Panc1 (cell line): ENCODE results near the gene TEX51.

Experiments
- POLR2AphosphoS5 ChIP-seq: IDR thresholded peaks from 2 replicates; pipeline ENCODE4 v1.6.1; 2012; ENCODE audit warnings: mild to moderate bottlenecking, low read depth, low read length, moderate library complexity
- SIN3A ChIP-seq: IDR thresholded peaks from 2 replicates; pipeline ENCODE4 v1.6.1; 2012; ENCODE audit warnings: low read depth, mild to moderate bottlenecking, low read length, moderate library complexity, borderline replicate concordance; ENCODE audit not compliant: insufficient read depth
- TCF7L2 ChIP-seq: IDR thresholded peaks from 2 replicates; pipeline ENCODE4 v1.6.1; 2011; ENCODE audit warnings: mild to moderate bottlenecking, low read depth, low read length, inconsistent platforms
- TF ChIP-seq, protein P1 (sequence below): fragments of 450-650 bp; IDR thresholded peaks from 2 replicates; pipeline ENCODE4 v1.5.1; 2017; ENCODE audit warnings: mild to moderate bottlenecking
- TF ChIP-seq, protein P2 (sequence below), 2 experiments: IDR thresholded peaks; 2 replicates each; pipeline ENCODE4 v1.6.1; 2011 to 2012; ENCODE audit warnings: low read depth in 2 of 2, control low read depth in 1 of 2, low read length in 1 of 2, mild to moderate bottlenecking in 1 of 2, moderate library complexity in 1 of 2; ENCODE audit not compliant: insufficient read depth in 1 of 2

DNA sequence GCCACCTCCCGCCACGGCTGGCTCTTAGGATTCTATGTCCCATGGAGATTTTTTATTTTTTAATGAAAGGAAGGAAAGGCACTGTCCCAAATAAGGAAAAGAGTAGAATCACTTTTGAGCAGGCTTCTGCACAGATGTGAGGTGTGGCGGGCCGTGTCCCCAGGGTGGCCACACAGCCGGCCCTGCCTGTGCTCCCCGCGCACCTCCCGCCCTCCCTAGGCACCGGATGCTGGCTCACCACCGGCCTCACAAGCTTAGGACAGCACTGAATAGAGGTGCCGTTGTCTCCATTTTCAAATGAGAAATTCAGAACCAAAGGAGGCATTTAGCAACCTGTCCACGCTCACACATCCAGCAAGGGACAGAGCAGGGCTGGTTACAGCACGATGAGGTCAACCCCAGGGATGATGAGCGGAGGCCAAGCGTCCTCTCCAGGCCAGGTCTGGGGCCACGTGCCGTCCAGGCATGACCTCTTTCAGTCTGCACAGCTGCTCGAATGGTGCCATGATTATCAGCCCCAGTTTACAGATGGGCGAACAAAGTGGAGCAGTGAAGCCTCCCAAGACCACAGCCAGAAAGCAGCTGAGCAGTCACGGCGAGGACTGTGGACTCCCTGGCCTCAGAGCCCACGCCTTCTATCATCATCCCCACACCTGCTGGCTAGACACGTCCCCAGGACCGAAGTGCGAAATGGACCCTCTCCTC is 20.7 kb upstream of the TEX51 start:
- TF ChIP-seq, protein P1, sequence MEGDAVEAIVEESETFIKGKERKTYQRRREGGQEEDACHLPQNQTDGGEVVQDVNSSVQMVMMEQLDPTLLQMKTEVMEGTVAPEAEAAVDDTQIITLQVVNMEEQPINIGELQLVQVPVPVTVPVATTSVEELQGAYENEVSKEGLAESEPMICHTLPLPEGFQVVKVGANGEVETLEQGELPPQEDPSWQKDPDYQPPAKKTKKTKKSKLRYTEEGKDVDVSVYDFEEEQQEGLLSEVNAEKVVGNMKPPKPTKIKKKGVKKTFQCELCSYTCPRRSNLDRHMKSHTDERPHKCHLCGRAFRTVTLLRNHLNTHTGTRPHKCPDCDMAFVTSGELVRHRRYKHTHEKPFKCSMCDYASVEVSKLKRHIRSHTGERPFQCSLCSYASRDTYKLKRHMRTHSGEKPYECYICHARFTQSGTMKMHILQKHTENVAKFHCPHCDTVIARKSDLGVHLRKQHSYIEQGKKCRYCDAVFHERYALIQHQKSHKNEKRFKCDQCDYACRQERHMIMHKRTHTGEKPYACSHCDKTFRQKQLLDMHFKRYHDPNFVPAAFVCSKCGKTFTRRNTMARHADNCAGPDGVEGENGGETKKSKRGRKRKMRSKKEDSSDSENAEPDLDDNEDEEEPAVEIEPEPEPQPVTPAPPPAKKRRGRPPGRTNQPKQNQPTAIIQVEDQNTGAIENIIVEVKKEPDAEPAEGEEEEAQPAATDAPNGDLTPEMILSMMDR, result no peak
- TF ChIP-seq, protein P2, sequence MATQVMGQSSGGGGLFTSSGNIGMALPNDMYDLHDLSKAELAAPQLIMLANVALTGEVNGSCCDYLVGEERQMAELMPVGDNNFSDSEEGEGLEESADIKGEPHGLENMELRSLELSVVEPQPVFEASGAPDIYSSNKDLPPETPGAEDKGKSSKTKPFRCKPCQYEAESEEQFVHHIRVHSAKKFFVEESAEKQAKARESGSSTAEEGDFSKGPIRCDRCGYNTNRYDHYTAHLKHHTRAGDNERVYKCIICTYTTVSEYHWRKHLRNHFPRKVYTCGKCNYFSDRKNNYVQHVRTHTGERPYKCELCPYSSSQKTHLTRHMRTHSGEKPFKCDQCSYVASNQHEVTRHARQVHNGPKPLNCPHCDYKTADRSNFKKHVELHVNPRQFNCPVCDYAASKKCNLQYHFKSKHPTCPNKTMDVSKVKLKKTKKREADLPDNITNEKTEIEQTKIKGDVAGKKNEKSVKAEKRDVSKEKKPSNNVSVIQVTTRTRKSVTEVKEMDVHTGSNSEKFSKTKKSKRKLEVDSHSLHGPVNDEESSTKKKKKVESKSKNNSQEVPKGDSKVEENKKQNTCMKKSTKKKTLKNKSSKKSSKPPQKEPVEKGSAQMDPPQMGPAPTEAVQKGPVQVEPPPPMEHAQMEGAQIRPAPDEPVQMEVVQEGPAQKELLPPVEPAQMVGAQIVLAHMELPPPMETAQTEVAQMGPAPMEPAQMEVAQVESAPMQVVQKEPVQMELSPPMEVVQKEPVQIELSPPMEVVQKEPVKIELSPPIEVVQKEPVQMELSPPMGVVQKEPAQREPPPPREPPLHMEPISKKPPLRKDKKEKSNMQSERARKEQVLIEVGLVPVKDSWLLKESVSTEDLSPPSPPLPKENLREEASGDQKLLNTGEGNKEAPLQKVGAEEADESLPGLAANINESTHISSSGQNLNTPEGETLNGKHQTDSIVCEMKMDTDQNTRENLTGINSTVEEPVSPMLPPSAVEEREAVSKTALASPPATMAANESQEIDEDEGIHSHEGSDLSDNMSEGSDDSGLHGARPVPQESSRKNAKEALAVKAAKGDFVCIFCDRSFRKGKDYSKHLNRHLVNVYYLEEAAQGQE (IDR thresholded peaks at IDR 0.05; ENCODE audit: insufficient read depth in 1 of 2, low read depth in 2 of 2, low read length in 1 of 2), result no peak
- TF ChIP-seq SIN3A (no peak), TCF7L2 (no peak), POLR2AphosphoS5 (no peak)
